H54 (cell line): ENCODE data around the gene RB1.

Experiments used
- DNase-seq: peaks from one replicate; pipeline ENCODE4 v3.0.0; 2011; ENCODE audit warnings: low spot score, mixed read lengths; ENCODE audit not compliant: insufficient read length
- FAIRE-seq: peaks from 3 replicates; lab custom pipeline; 2011; peaks lifted over from hg19 to GRCh38; lab: Jason Lieb, UNC
- POLR2A ChIP-seq: IDR thresholded peaks from 2 replicates; pipeline ENCODE4 v1.6.1; 2011; ENCODE audit warnings: low read depth, mild to moderate bottlenecking, low read length

Gene RB1

DNA sequence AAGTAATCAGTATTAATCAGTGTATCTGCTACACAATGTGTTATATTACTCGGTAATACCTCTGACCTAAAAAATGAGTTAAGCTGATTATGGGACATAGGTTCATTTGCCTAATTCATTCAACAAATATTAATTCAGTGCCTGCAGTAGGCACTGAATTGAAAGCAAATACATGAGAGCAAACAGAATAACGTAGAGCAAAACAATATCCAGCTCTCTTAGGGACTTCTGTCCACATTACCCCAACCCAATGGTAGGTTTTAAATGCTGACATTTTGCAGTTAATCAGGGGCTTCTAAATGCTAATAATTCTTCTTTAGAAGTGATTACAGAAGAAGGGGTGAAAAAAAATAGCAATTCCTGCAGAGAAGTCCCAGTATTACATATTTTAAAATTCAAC is 224.4 kb downstream of the RB1 start:
- no peak for FAIRE-seq
- TF ChIP-seq POLR2A: no peak

DNA sequence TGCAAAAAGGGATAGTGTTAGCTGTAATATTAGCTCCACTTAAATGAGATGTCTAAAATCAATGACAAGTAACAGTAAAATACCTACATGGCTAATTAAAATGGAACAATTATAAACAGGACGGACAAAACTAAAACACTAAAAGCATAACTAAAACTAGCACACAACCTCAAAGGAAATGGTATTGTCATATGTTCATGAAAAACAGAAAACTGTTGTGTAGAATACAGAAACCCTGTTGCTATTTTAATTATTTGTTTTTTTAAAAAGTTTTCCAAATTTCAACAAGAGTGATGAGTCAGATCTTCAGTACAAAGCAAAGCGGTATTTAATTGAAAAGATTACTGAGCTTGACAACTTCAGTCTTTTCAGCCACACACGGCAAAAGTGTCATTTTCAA is 225.2 kb downstream of the RB1 start:
- DNase-seq (no peak), FAIRE-seq (no peak)
- no peak for TF ChIP-seq POLR2A

More for the DNA sequence above, 224.4 kb downstream of the RB1 start:
- DNase-seq: no peak

DNA sequence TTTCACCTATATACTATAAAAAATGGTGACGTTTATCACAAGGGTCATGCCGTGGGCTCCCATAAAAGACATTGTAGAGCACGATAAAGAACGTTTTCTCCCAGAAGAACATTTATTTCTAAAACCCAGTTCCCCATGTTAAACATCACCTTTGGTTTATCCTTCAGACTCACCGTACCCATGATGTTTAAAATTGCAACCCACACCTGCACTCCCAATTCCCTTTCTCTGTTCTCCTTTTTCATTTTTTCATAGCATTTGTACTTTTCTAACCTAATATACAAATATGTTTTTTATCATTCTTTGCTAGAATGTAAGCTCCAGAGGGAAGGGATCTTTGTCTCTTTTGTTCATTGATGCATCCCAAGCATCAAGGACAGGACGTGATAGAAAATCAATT is 227.3 kb downstream of the RB1 start:
- no peak for FAIRE-seq
- DNase-seq: no peak
- TF ChIP-seq POLR2A: no peak
